A673 (cell line): ENCODE data around the gene FARP1. TPM values are rescaled to one million over a fixed set of nuclear protein-coding genes. Genes with fewer than 3 reads are reported as not detected.

ENCODE experiments used
- Bru-seq: library from RNA; stranded (reverse); fragments of 400-500 nt; gene quantifications from one replicate; lab custom pipeline; 2021; lab: Mats Ljungman, UMichigan
- BruChase-seq, 2 experiments: library from RNA; stranded (reverse); fragments of 400-500 nt; gene quantifications; one replicate each; lab custom pipeline; 2021; lab: Mats Ljungman, UMichigan
- BruUV-seq: library from RNA; stranded (reverse); fragments of 400-500 nt; replicated peaks from 2 replicates; lab custom pipeline; 2021; lab: Mats Ljungman, UMichigan
- CTCF ChIA-PET: fragments of 300-600 bp; sonication (Branson Sonifier 250); formaldehyde crosslinking; loops from one replicate; lab custom pipeline; 2022; ENCODE audit warnings: antibody characterized with exemption; lab: Charles Lee
- POLR2A ChIA-PET: fragments of 300-600 bp; sonication (Branson Sonifier 250); formaldehyde crosslinking; loops from one replicate; lab custom pipeline; 2022; ENCODE audit warnings: antibody characterized with exemption; ENCODE audit not compliant: low non-redundant PET; lab: Charles Lee
- DNase-seq: peaks from one replicate; pipeline ENCODE4 v3.0.0-alpha.2; 2015; ENCODE audit warnings: low spot score
- H3K27ac ChIP-seq: fragments of 200-600 bp; sonication (generic); 2 replicates; pipeline ENCODE4 v1.5.1; 2016; ENCODE audit warnings: mixed run types, low read depth, mild to moderate bottlenecking, mixed read lengths, antibody characterized with exemption, low read length; ENCODE audit not compliant: poor library complexity, severe bottlenecking
- H3K27me3 ChIP-seq: fragments of 200-600 bp; sonication (generic); replicated peaks from 2 replicates; pipeline ENCODE4 v1.6.1; 2017; ENCODE audit warnings: mixed run types, low read depth, mild to moderate bottlenecking, mixed read lengths, antibody characterized with exemption, low read length; ENCODE audit not compliant: insufficient read depth, poor library complexity
- H3K36me3 ChIP-seq: fragments of 200-600 bp; sonication (generic); 2 replicates; pipeline ENCODE4 v1.6.1; 2016; ENCODE audit warnings: mixed run types, mild to moderate bottlenecking, mixed read lengths, antibody characterized with exemption, low read length; ENCODE audit not compliant: insufficient read depth, poor library complexity, severe bottlenecking
- H3K4me1 ChIP-seq: fragments of 200-600 bp; sonication (generic); 2 replicates; pipeline ENCODE4 v1.6.1; 2017; ENCODE audit warnings: mixed run types, mild to moderate bottlenecking, mixed read lengths, antibody characterized with exemption, low read length; ENCODE audit not compliant: insufficient read depth, poor library complexity, severe bottlenecking
- H3K4me3 ChIP-seq: fragments of 200-600 bp; sonication (generic); 2 replicates; pipeline ENCODE4 v1.5.1; 2016; ENCODE audit warnings: low read depth, mixed run types, mild to moderate bottlenecking, mixed read lengths, low read length; ENCODE audit not compliant: poor library complexity, severe bottlenecking
- H3K9me3 ChIP-seq: fragments of 200-600 bp; sonication (generic); 2 replicates; pipeline ENCODE4 v1.6.1; 2016; ENCODE audit warnings: mixed run types, low read depth, mild to moderate bottlenecking, mixed read lengths, antibody characterized with exemption, low read length; ENCODE audit not compliant: poor library complexity, severe bottlenecking
- EZH2 ChIP-seq: fragments of 200-600 bp; sonication (generic); IDR thresholded peaks from 2 replicates; pipeline ENCODE4 v1.6.1; 2017; ENCODE audit warnings: borderline replicate concordance, low read depth, mild to moderate bottlenecking, mixed read lengths, antibody characterized with exemption, low read length; ENCODE audit not compliant: poor library complexity, severe bottlenecking
- intact Hi-C: fragments of 100-400 bp; cut with micrococcal nuclease; formaldehyde crosslinking; loops from one replicate; pipeline ENCODE4 v1.10.0; 2022; ENCODE audit not compliant: unreplicated experiment
- long read RNA-seq: library from polyadenylated mRNA; stranded (forward); transcript quantifications from one replicate; pipeline ENCODE4 v2.0.0, GENCODE V29; 2022
- total RNA-seq: library from RNA; stranded (reverse); gene quantifications from 2 replicates; pipeline ENCODE4 v1.2.3, GENCODE V29; 2021
- TF ChIP-seq, protein P1 (sequence below): fragments of 300-800, 200-600 bp; sonication (generic); conservative IDR thresholded peaks from 2 replicates; pipeline ENCODE4 v1.5.1; 2017; ENCODE audit warnings: low read depth, mild to moderate bottlenecking, antibody characterized with exemption, low read length, moderate library complexity, mixed read lengths

The FARP1 gene, protein sequence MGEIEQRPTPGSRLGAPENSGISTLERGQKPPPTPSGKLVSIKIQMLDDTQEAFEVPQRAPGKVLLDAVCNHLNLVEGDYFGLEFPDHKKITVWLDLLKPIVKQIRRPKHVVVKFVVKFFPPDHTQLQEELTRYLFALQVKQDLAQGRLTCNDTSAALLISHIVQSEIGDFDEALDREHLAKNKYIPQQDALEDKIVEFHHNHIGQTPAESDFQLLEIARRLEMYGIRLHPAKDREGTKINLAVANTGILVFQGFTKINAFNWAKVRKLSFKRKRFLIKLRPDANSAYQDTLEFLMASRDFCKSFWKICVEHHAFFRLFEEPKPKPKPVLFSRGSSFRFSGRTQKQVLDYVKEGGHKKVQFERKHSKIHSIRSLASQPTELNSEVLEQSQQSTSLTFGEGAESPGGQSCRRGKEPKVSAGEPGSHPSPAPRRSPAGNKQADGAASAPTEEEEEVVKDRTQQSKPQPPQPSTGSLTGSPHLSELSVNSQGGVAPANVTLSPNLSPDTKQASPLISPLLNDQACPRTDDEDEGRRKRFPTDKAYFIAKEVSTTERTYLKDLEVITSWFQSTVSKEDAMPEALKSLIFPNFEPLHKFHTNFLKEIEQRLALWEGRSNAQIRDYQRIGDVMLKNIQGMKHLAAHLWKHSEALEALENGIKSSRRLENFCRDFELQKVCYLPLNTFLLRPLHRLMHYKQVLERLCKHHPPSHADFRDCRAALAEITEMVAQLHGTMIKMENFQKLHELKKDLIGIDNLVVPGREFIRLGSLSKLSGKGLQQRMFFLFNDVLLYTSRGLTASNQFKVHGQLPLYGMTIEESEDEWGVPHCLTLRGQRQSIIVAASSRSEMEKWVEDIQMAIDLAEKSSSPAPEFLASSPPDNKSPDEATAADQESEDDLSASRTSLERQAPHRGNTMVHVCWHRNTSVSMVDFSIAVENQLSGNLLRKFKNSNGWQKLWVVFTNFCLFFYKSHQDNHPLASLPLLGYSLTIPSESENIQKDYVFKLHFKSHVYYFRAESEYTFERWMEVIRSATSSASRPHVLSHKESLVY
- total RNA-seq: 177 and 181 TPM in 2 replicates
- Bru-seq, nascent RNA: percentile 86 among the genes with signal in this experiment
- BruChase-seq, experiment 1, labeled RNA remaining after a 2-hour chase: percentile 81 among the genes with signal in this experiment
- BruChase-seq, experiment 2, labeled RNA remaining after a 6-hour chase: percentile 84 among the genes with signal in this experiment
- long read RNA-seq, full-length matches to known transcripts: 117 of 202 reads
- long read RNA-seq, partial matches to known transcripts: 46 of 202 reads
- long read RNA-seq, other reads (novel, unspliced or antisense): 39 of 202 reads

DNA sequence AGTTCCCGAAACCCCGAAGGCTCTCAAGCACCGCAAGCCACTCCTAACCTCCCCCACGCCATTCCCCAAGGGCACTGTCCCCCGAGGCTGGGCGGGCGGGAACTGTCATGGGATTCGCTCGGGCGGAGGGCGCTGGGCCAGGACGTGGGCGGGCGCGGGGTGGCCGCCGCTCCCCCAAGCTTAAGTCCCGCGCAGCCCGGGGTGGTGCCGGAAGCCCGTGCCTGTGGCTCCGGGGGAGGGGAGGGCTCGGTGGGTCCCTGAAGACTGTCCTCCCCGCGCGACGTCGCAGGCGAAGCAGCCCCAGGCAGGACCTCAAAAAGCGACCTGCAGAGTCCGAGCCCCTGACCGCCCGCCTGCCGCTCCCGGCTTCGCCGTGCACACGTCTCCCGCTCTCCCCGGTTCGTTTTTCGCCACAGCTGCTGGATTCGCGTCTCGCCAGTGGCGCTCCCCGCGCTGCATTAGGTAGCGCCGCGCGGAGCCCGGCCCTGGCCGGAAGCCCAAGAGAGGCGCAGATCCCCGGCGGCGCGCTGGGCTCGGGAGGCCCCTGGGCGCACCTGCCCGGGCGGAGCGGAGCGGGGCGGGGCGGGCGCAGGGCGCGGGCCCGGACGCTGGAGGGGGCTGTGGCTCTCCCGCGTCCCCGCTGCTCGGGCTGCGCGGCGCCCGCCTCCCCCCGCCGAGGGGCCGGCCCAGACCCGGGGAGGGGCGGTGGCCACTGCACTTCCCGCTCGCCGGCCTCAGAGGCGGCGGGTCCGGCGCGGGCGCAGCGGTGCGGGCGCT lies at the start of gene FARP1:
Gene FARP1, plus strand, starts transcription at position 715 of the 777 bp plus-strand sequence. CDS start 70,149 bp downstream, outside the sequence.
- H3K4me1 ChIP-seq: peaks cover 33% of the 10 kb centered on the region
- no TSS peak for BruUV-seq

DNA sequence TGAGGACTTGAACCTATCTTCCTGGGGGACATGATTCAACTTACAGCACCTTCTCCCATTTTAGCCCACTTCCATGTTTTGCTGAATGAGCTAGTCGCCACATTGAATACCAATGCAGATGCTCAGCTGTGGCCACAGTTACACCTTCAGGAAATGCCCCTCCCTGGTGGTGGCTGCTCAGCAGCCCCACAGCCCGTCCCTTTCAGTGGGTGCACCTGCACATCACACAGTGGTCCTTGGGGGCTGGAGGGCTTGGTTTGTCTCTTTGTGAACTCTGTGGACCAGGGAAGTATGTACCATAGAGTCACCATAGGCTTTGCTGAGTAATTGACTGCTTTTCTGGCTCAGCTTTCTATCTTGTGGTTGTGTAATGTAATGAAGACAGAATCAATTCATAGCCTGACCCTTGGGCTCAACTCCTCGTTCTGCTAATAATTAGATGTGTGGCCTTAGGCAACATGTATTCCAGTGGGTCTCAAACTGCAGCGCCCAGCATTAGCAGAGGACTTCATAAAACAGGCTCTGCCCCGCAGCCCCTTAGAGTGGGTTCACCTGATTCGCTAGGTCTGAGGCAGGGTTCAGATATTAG lies 48.1 kb upstream of the FARP1 start:
- POLR2A ChIA-PET: no interaction called here
- DNase-seq: no peak
- no peaks in the 10 kb centered on the region for H3K36me3 ChIP-seq
- H3K27ac ChIP-seq: no peak overlapping the region
- H3K4me3 ChIP-seq: no peak overlapping the region
- H3K9me3 ChIP-seq: peaks cover 5% of the 10 kb centered on the region
- intact Hi-C loops: no loop called here
- no peaks in the 10 kb centered on the region for H3K4me1 ChIP-seq
- H3K27me3 ChIP-seq: no peaks in the 10 kb centered on the region
- TF ChIP-seq EZH2: no peak
- BruUV-seq: no TSS peak
- CTCF ChIA-PET: no interaction called here

More for the DNA sequence above, at the start of gene FARP1:
- no peaks in the 10 kb centered on the region for H3K27me3 ChIP-seq
- H3K4me3 ChIP-seq: peak within 1 kb of the TSS; percentile 85
- no peak for TF ChIP-seq EZH2
- TF ChIP-seq, protein P1, sequence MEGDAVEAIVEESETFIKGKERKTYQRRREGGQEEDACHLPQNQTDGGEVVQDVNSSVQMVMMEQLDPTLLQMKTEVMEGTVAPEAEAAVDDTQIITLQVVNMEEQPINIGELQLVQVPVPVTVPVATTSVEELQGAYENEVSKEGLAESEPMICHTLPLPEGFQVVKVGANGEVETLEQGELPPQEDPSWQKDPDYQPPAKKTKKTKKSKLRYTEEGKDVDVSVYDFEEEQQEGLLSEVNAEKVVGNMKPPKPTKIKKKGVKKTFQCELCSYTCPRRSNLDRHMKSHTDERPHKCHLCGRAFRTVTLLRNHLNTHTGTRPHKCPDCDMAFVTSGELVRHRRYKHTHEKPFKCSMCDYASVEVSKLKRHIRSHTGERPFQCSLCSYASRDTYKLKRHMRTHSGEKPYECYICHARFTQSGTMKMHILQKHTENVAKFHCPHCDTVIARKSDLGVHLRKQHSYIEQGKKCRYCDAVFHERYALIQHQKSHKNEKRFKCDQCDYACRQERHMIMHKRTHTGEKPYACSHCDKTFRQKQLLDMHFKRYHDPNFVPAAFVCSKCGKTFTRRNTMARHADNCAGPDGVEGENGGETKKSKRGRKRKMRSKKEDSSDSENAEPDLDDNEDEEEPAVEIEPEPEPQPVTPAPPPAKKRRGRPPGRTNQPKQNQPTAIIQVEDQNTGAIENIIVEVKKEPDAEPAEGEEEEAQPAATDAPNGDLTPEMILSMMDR: no peak
- ChIA-PET CTCF (interaction anchor here (0.8 kb wide), 1 partner anchor 109 kb away, joined by 4 read pairs; no protein-coding TSS in a partner anchor), POLR2A (no interaction called here)
- no peaks in the 10 kb centered on the region for H3K36me3 ChIP-seq
- intact Hi-C loops: loop anchor here (5.0 to 10.0 kb wide), 5 partner anchors 75 to 305 kb away; no protein-coding TSS in a partner anchor
- no peaks in the 10 kb centered on the region for H3K9me3 ChIP-seq
- DNase-seq: peak; percentile 84
- H3K27ac ChIP-seq: peak within 1 kb of the TSS; percentile 82

GRCh38 chr13:98096059-98096458 lies 46.8 kb upstream of the FARP1 start:
- no TSS peak for BruUV-seq
- no peaks in the 10 kb centered on the region for H3K4me1 ChIP-seq
- peaks cover 5% of the 10 kb centered on the region for H3K9me3 ChIP-seq
- ChIA-PET CTCF (no interaction called here), POLR2A (no interaction called here)
- no peaks in the 10 kb centered on the region for H3K36me3 ChIP-seq
- no peak overlapping the region for H3K4me3 ChIP-seq
- intact Hi-C loops: no loop called here
- no peak overlapping the region for H3K27ac ChIP-seq
- TF ChIP-seq, protein P1: no peak
- TF ChIP-seq EZH2: no peak
- H3K27me3 ChIP-seq: no peaks in the 10 kb centered on the region
- DNase-seq: no peak
